Measurements from ENCODE around the gene DLG2.

- TF ChIP-seq TAF7 (tag; IDR thresholded peaks at IDR 0.05): no peak
- no peak for TF ChIP-seq NFIC (IDR thresholded peaks at IDR 0.05)
- no peak for TF ChIP-seq EP300 (IDR thresholded peaks at IDR 0.05; ENCODE audit: low read length)
- TF ChIP-seq ZNF23 (CRISPR knock-in tag; IDR thresholded peaks at IDR 0.05): no peak
- TF ChIP-seq ZNF431 (CRISPR knock-in tag; IDR thresholded peaks at IDR 0.05): no peak
- no peak for TF ChIP-seq CTCF (IDR thresholded peaks at IDR 0.05 in 2 of 3, conservative IDR thresholded peaks at IDR 0.05 in 1 of 3; ENCODE audit: insufficient read depth in 2 of 3, low read depth in 1 of 3, low read length in 3 of 3)
- TF ChIP-seq SMAD4 (CRISPR knock-in tag; conservative IDR thresholded peaks at IDR 0.05): no peak
- no peak for TF ChIP-seq ATF7 (IDR thresholded peaks at IDR 0.05)
- no peak for TF ChIP-seq PBX2 (CRISPR knock-in tag; IDR thresholded peaks at IDR 0.05; ENCODE audit: low read depth)
- TF ChIP-seq PBX2 (tag; conservative IDR thresholded peaks at IDR 0.05; ENCODE audit: low read depth): no peak
- TF ChIP-seq NCOA1 (IDR thresholded peaks at IDR 0.05; ENCODE audit: low read depth): no peak
Measured at GRCh38 chr11:83493917-83494316, 2133.2 kb downstream of the DLG2 start.

Measured in K562 (cell line).